Measurements from ENCODE around the gene HENMT1.
"Not testable (repeated sequence)": the region's sequence is repeated elsewhere in the genome, so short reads cannot be mapped to it uniquely, and the experiment has no call there.

The HENMT1 gene

GRCh38 chr1:108661030-108661609 is at the start of gene HENMT1:
TSS of gene HENMT1 (minus strand) at chr1:108661093. CDS start at chr1:108659884, 1,209 bp downstream.
- DNase-seq: peak; percentile 49 to 71 (median 70)

GRCh38 chr1:108708691-108709660 is 48.1 kb upstream of the HENMT1 start:
- peak; percentile 2 to 27 (median 13) for DNase-seq

GRCh38 chr1:108706643-108707042 is 45.8 kb upstream of the HENMT1 start:
- DNase-seq: no peak

- no peak for DNase-seq
These were observed 43.6 kb upstream of the HENMT1 start for GRCh38 chr1:108704496-108704895.

- no peak for DNase-seq
These were observed 43.0 kb upstream of the HENMT1 start for GRCh38 chr1:108703939-108704338.

- not testable (repeated sequence) for DNase-seq
These were observed 41.2 kb upstream of the HENMT1 start for GRCh38 chr1:108702109-108702508.

GRCh38 chr1:108701176-108701849 is 40.4 kb upstream of the HENMT1 start:
- DNase-seq: no peak

- no peak for DNase-seq
These were observed 38.8 kb upstream of the HENMT1 start for GRCh38 chr1:108699375-108700332.

GRCh38 chr1:108695535-108695934 is 34.6 kb upstream of the HENMT1 start:
- DNase-seq: no peak

- peak; percentile 13 to 71 (median 48) for DNase-seq
These were observed 32.1 kb upstream of the HENMT1 start for GRCh38 chr1:108692724-108693655.

GRCh38 chr1:108691942-108692723 is 31.2 kb upstream of the HENMT1 start, which contains the start of gene PRPF38B:
TSS of gene PRPF38B (plus strand) at chr1:108692310. CDS start at chr1:108692592, 282 bp downstream.
- peak; percentile 80 to 88 (median 84) for DNase-seq

- no peak for DNase-seq
These were observed 30.4 kb upstream of the HENMT1 start for GRCh38 chr1:108691128-108691941.

- DNase-seq: no peak
These were observed 25.9 kb upstream of the HENMT1 start for GRCh38 chr1:108686614-108687313.

- no peak for DNase-seq
These were observed 24.6 kb upstream of the HENMT1 start for GRCh38 chr1:108685529-108685928.

GRCh38 chr1:108681701-108682100 is 20.8 kb upstream of the HENMT1 start:
- not testable (repeated sequence) for DNase-seq

- DNase-seq: no peak
These were observed 18.8 kb upstream of the HENMT1 start for GRCh38 chr1:108679586-108680213.

GRCh38 chr1:108678706-108679105 is 17.8 kb upstream of the HENMT1 start:
- DNase-seq: no peak

- DNase-seq: no peak
These were observed 10.2 kb upstream of the HENMT1 start for GRCh38 chr1:108671143-108671542.

Measured in activated CD4-positive, CD25-positive, alpha-beta regulatory T cell (primary cell).